Tibial nerve (tissue), 3 donors: ENCODE data around the gene PPP1R18.

Source experiments
- POLR2A ChIP-seq, 2 donors: fragments of 450-650 bp; IDR thresholded peaks; one replicate each; pipeline ENCODE4 v1.6.1; 2017; ENCODE audit warnings: antibody characterized with exemption in 2 of 2, mild to moderate bottlenecking in 2 of 2, moderate library complexity in 2 of 2
- TF ChIP-seq, protein P1 (sequence below), 5 experiments: fragments of 200-600 bp in 3 of 5; fragments of 450-650 bp in 2 of 5; sonication (generic) in 3 of 5; IDR thresholded peaks; one replicate each; pipeline ENCODE4 v1.5.1; 2016 to 2019; ENCODE audit warnings: antibody characterized with exemption in 5 of 5, mild to moderate bottlenecking in 3 of 5, moderate library complexity in 2 of 5

DNA sequence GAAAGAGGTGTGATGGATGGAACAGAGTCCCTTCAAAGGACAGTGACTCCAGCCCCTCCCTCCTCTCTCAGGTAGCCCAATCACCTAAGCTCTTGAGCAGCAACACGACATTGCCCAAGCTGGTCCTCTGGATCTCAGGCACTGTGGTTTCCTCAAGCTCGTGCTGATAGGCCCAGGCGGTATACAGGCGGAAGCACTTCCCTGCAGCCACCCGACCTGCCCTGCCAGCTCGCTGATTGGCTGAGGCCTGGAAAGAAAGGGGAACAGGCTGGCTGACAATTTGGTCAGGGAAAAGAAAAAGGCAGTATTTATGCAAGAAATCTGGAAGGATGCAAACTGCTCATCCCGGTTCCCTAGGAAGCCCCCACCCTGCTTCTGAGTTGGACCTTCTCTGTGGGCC is 29.9 kb downstream of the PPP1R18 start:
- TF ChIP-seq POLR2A (IDR thresholded peaks at IDR 0.05) = no peak
- TF ChIP-seq, protein P1, sequence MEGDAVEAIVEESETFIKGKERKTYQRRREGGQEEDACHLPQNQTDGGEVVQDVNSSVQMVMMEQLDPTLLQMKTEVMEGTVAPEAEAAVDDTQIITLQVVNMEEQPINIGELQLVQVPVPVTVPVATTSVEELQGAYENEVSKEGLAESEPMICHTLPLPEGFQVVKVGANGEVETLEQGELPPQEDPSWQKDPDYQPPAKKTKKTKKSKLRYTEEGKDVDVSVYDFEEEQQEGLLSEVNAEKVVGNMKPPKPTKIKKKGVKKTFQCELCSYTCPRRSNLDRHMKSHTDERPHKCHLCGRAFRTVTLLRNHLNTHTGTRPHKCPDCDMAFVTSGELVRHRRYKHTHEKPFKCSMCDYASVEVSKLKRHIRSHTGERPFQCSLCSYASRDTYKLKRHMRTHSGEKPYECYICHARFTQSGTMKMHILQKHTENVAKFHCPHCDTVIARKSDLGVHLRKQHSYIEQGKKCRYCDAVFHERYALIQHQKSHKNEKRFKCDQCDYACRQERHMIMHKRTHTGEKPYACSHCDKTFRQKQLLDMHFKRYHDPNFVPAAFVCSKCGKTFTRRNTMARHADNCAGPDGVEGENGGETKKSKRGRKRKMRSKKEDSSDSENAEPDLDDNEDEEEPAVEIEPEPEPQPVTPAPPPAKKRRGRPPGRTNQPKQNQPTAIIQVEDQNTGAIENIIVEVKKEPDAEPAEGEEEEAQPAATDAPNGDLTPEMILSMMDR (IDR thresholded peaks at IDR 0.05) = no peak
